ENCODE measurements around the gene CROCC2.

Gene CROCC2

GRCh38 chr2:241018051-241018891, 112.1 kb downstream of the CROCC2 start:
- H3K4me1 Mint-ChIP-seq: peaks cover 5% of the 10 kb centered on the region
- H3K36me3 Mint-ChIP-seq (ENCODE audit: low read depth): no peaks in the 10 kb centered on the region
- peaks cover 5% of the 10 kb centered on the region for H3K9me3 Mint-ChIP-seq
- no peak for DNase-seq
- H3K27me3 Mint-ChIP-seq: no peaks in the 10 kb centered on the region
- peak; percentile 66 for ATAC-seq
- H3K4me3 Mint-ChIP-seq: no peak overlapping the region
- H3K27ac Mint-ChIP-seq: no peak overlapping the region

- H3K4me3 Mint-ChIP-seq: no peak overlapping the region
- no peaks in the 10 kb centered on the region for H3K27me3 Mint-ChIP-seq
- DNase-seq: no peak
- H3K4me1 Mint-ChIP-seq: peaks cover 5% of the 10 kb centered on the region
- peaks cover 5% of the 10 kb centered on the region for H3K9me3 Mint-ChIP-seq
- no peaks in the 10 kb centered on the region for H3K36me3 Mint-ChIP-seq (ENCODE audit: low read depth)
- no peak for ATAC-seq
- H3K27ac Mint-ChIP-seq: no peak overlapping the region
These were observed 113.5 kb downstream of the CROCC2 start for GRCh38 chr2:241019441-241020139.

- Mint-ChIP-seq H3K9me3 (peaks cover 8% of the 10 kb centered on the region), H3K36me3 (ENCODE audit: low read depth) (peaks cover 2% of the 10 kb centered on the region), H3K4me3 (no peak overlapping the region), H3K4me1 (peaks cover 5% of the 10 kb centered on the region), H3K27ac (no peak overlapping the region), H3K27me3 (no peaks in the 10 kb centered on the region)
- DNase-seq: no peak
- ATAC-seq: no peak
These were observed 114.1 kb downstream of the CROCC2 start for GRCh38 chr2:241020201-241020600.

- Mint-ChIP-seq H3K9me3 (peaks cover 13% of the 10 kb centered on the region), H3K27me3 (no peaks in the 10 kb centered on the region)
These were observed 114.6 kb downstream of the CROCC2 start for GRCh38 chr2:241020629-241021190.

GRCh38 chr2:241025639-241026038, 119.5 kb downstream of the CROCC2 start:
- Mint-ChIP-seq H3K4me3 (no peak overlapping the region), H3K27me3 (no peaks in the 10 kb centered on the region), H3K27ac (no peak overlapping the region), H3K9me3 (peaks cover 30% of the 10 kb centered on the region), H3K4me1 (no peaks in the 10 kb centered on the region), H3K36me3 (ENCODE audit: low read depth) (peaks cover 14% of the 10 kb centered on the region)
- ATAC-seq: no peak
- no peak for DNase-seq

More at GRCh38 chr2:241020629-241021190, 114.6 kb downstream of the CROCC2 start:
- H3K36me3 Mint-ChIP-seq (ENCODE audit: low read depth): peaks cover 5% of the 10 kb centered on the region
- no peak overlapping the region for H3K4me3 Mint-ChIP-seq
- no peak for ATAC-seq
- DNase-seq: no peak
- no peak overlapping the region for H3K27ac Mint-ChIP-seq
- peaks cover 5% of the 10 kb centered on the region for H3K4me1 Mint-ChIP-seq

GRCh38 chr2:241029599-241030332, 123.6 kb downstream of the CROCC2 start:
- peaks cover 25% of the 10 kb centered on the region for H3K9me3 Mint-ChIP-seq
- no peak overlapping the region for H3K4me3 Mint-ChIP-seq
- H3K4me1 Mint-ChIP-seq: peaks cover 5% of the 10 kb centered on the region
- H3K36me3 Mint-ChIP-seq (ENCODE audit: low read depth): peaks cover 14% of the 10 kb centered on the region
- H3K27ac Mint-ChIP-seq: no peak overlapping the region
- DNase-seq (no peak), ATAC-seq (no peak)
- no peaks in the 10 kb centered on the region for H3K27me3 Mint-ChIP-seq

- H3K27me3 Mint-ChIP-seq: no peaks in the 10 kb centered on the region
- H3K4me3 Mint-ChIP-seq: no peak overlapping the region
- no peak for DNase-seq
- H3K27ac Mint-ChIP-seq: no peak overlapping the region
- H3K9me3 Mint-ChIP-seq: peaks cover 21% of the 10 kb centered on the region
- H3K4me1 Mint-ChIP-seq: peaks cover 5% of the 10 kb centered on the region
- peaks cover 12% of the 10 kb centered on the region for H3K36me3 Mint-ChIP-seq (ENCODE audit: low read depth)
- no peak for ATAC-seq
These were observed 124.2 kb downstream of the CROCC2 start for GRCh38 chr2:241030333-241030680.

GRCh38 chr2:241030883-241031282, 124.7 kb downstream of the CROCC2 start:
- Mint-ChIP-seq H3K4me1 (peaks cover 5% of the 10 kb centered on the region), H3K4me3 (no peak overlapping the region), H3K27ac (no peak overlapping the region), H3K36me3 (ENCODE audit: low read depth) (peaks cover 8% of the 10 kb centered on the region), H3K27me3 (no peaks in the 10 kb centered on the region), H3K9me3 (peaks cover 16% of the 10 kb centered on the region)
- ATAC-seq: no peak
- DNase-seq: no peak

GRCh38 chr2:241031436-241032165, 125.5 kb downstream of the CROCC2 start:
- H3K27me3 Mint-ChIP-seq: no peaks in the 10 kb centered on the region
- H3K4me3 Mint-ChIP-seq: no peak overlapping the region
- ATAC-seq (no peak), DNase-seq (no peak)
- peaks cover 5% of the 10 kb centered on the region for H3K4me1 Mint-ChIP-seq
- peaks cover 11% of the 10 kb centered on the region for H3K9me3 Mint-ChIP-seq
- H3K27ac Mint-ChIP-seq: no peak overlapping the region
- H3K36me3 Mint-ChIP-seq (ENCODE audit: low read depth): peaks cover 4% of the 10 kb centered on the region

GRCh38 chr2:241033336-241033987, 127.3 kb downstream of the CROCC2 start:
- H3K4me3 Mint-ChIP-seq: no peak overlapping the region
- H3K27ac Mint-ChIP-seq: no peak overlapping the region
- H3K36me3 Mint-ChIP-seq (ENCODE audit: low read depth): no peaks in the 10 kb centered on the region
- peaks cover 12% of the 10 kb centered on the region for H3K4me1 Mint-ChIP-seq
- DNase-seq (no peak), ATAC-seq (no peak)
- peaks cover 2% of the 10 kb centered on the region for H3K9me3 Mint-ChIP-seq
- no peaks in the 10 kb centered on the region for H3K27me3 Mint-ChIP-seq

GRCh38 chr2:241033994-241034393, 127.9 kb downstream of the CROCC2 start:
- H3K36me3 Mint-ChIP-seq (ENCODE audit: low read depth): no peaks in the 10 kb centered on the region
- ATAC-seq (no peak), DNase-seq (no peak)
- no peak overlapping the region for H3K27ac Mint-ChIP-seq
- no peaks in the 10 kb centered on the region for H3K27me3 Mint-ChIP-seq
- no peak overlapping the region for H3K4me3 Mint-ChIP-seq
- H3K4me1 Mint-ChIP-seq: peaks cover 12% of the 10 kb centered on the region
- H3K9me3 Mint-ChIP-seq: no peaks in the 10 kb centered on the region

- Mint-ChIP-seq H3K36me3 (ENCODE audit: low read depth) (no peaks in the 10 kb centered on the region), H3K27me3 (no peaks in the 10 kb centered on the region), H3K9me3 (no peaks in the 10 kb centered on the region), H3K4me1 (peaks cover 13% of the 10 kb centered on the region), H3K4me3 (no peak overlapping the region), H3K27ac (no peak overlapping the region)
- DNase-seq: no peak
- ATAC-seq: no peak
These were observed 128.5 kb downstream of the CROCC2 start for GRCh38 chr2:241034490-241035141.

- peaks cover 13% of the 10 kb centered on the region for H3K4me1 Mint-ChIP-seq
- H3K9me3 Mint-ChIP-seq: no peaks in the 10 kb centered on the region
- no peaks in the 10 kb centered on the region for H3K27me3 Mint-ChIP-seq
- H3K36me3 Mint-ChIP-seq (ENCODE audit: low read depth): no peaks in the 10 kb centered on the region
- DNase-seq (no peak), ATAC-seq (no peak)
- H3K27ac Mint-ChIP-seq: no peak overlapping the region
- H3K4me3 Mint-ChIP-seq: no peak overlapping the region
These were observed 129.1 kb downstream of the CROCC2 start for GRCh38 chr2:241035142-241035817.
